Peyer's patch (tissue), 4 donors: ENCODE results near the gene MMD2.

Source experiments
- POLR2A ChIP-seq, 2 donors: fragments of 450-650 bp; IDR thresholded peaks; one replicate each; pipeline ENCODE4 v1.5.1; 2017; ENCODE audit warnings: antibody characterized with exemption in 2 of 2, mild to moderate bottlenecking in 2 of 2, moderate library complexity in 2 of 2
- TF ChIP-seq, protein P1 (sequence below), 6 experiments: fragments of 450-650 bp in 4 of 6; fragments of 200-600 bp in 2 of 6; sonication (generic) in 1 of 6; IDR thresholded peaks; one replicate each; pipeline ENCODE4 v1.5.1; 2017 to 2019; ENCODE audit warnings: antibody characterized with exemption in 6 of 6, mild to moderate bottlenecking in 3 of 6, moderate library complexity in 1 of 6

DNA sequence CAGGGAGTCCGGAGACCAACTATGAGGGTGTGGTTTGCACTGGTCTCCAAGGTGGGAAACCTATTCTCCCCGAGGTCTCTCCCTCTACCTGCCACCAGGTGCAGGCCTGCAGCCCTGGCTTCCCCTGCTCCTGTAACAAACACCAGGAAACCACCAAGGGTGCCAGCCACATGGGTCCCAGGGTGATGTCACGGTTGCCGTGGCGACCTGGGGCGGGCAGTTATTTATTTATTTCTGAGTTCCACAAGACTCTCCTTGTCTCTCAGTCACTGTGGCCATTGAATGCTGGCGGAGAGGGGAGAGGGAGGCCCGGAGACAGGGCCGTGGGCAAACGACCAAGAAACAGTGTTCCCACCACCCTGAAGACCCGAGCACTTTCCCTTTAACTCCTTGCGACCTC, 27.0 kb downstream of the MMD2 start:
- TF ChIP-seq POLR2A (IDR thresholded peaks at IDR 0.05) = no peak
- TF ChIP-seq, protein P1, sequence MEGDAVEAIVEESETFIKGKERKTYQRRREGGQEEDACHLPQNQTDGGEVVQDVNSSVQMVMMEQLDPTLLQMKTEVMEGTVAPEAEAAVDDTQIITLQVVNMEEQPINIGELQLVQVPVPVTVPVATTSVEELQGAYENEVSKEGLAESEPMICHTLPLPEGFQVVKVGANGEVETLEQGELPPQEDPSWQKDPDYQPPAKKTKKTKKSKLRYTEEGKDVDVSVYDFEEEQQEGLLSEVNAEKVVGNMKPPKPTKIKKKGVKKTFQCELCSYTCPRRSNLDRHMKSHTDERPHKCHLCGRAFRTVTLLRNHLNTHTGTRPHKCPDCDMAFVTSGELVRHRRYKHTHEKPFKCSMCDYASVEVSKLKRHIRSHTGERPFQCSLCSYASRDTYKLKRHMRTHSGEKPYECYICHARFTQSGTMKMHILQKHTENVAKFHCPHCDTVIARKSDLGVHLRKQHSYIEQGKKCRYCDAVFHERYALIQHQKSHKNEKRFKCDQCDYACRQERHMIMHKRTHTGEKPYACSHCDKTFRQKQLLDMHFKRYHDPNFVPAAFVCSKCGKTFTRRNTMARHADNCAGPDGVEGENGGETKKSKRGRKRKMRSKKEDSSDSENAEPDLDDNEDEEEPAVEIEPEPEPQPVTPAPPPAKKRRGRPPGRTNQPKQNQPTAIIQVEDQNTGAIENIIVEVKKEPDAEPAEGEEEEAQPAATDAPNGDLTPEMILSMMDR (IDR thresholded peaks at IDR 0.05) = no peak
